T-helper 17 cell (primary cell): ENCODE measurements around the gene CDH26. TPM values are rescaled to one million over a fixed set of nuclear protein-coding genes. Genes with fewer than 3 reads are reported as not detected.
"Not testable (repeated sequence)": the region's sequence is repeated elsewhere in the genome, so short reads cannot be mapped to it uniquely, and the experiment has no call there.

Experiments used
- ATAC-seq: fragments of 150-1000 bp; cut with Tn5 transposase; 2 replicates; pipeline ENCODE4 v1.10.0; 2021; ENCODE audit warnings: mild to moderate bottlenecking, moderate library complexity
- DNase-seq, 3 donors: peaks; one replicate each; pipeline versions ENCODE4 v3.0.0 to v3.0.0-alpha.2; 2020 to 2021
- H3K9me3 ChIP-seq: one replicate; pipeline ENCODE4 v1.7.0; 2013; ENCODE audit warnings: low read length, mild to moderate bottlenecking; ENCODE audit not compliant: control insufficient read depth, poor library complexity, severe bottlenecking
- H3K27ac Mint-ChIP-seq: one replicate; pipeline ENCODE4 v1.8.0; 2022; ENCODE audit warnings: mild to moderate bottlenecking, moderate library complexity, mixed read lengths
- H3K27me3 Mint-ChIP-seq: one replicate; pipeline ENCODE4 v1.8.0; 2022; ENCODE audit warnings: mixed read lengths
- H3K36me3 Mint-ChIP-seq: one replicate; pipeline ENCODE4 v1.8.0; 2022; ENCODE audit warnings: low read depth, mixed read lengths
- H3K4me1 Mint-ChIP-seq: one replicate; pipeline ENCODE4 v1.8.0; 2022; ENCODE audit warnings: mild to moderate bottlenecking, mixed read lengths
- H3K4me3 Mint-ChIP-seq: one replicate; pipeline ENCODE4 v1.8.0; 2022; ENCODE audit warnings: mild to moderate bottlenecking, moderate library complexity, mixed read lengths
- total RNA-seq, 4 donors: library from RNA in 2 of 4; stranded (reverse) in 2 of 4; gene quantifications; one replicate each; pipeline ENCODE4 v1.2.3 and lab custom pipeline; 2022 to 2026

Gene CDH26
- total RNA-seq, 2 donors from 2014 or later: 0.37 to 1.9 TPM

DNA sequence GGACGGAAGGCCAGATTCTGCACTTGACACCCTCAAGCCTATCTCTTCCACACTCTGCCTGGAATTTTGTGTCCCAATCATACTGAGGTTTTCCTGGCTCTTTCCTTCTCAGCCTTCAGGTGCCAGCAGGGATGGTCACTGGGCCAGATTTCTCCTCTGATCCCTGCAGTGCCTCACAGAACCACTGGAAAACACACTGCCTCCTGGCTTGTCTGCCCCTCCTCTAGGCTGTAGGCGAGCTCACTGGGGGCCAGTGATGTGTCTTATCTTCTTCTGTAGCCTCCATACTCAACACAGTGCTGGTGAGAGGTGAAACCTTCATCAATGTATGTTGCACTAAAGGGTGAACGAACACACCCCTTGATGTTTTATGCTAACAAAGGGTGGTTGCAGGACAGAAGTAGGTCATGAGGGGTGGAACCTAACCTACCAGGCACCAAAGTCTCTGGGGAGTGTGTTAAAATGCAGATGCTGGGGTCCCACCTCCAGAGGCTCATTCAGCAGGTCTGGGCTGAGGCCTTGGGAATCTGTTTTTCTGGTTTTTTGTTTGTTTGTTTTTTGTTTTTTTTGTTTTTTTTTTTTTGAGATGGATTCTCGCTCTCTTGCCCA, 80.3 kb downstream of the CDH26 start:
- no peak for ATAC-seq
- no peaks in the 10 kb centered on the region for H3K9me3 ChIP-seq
- H3K4me3 Mint-ChIP-seq: no peak overlapping the region
- H3K27me3 Mint-ChIP-seq: peaks cover 4% of the 10 kb centered on the region
- no peaks in the 10 kb centered on the region for H3K4me1 Mint-ChIP-seq
- H3K36me3 Mint-ChIP-seq: no peaks in the 10 kb centered on the region
- DNase-seq: no peak
- H3K27ac Mint-ChIP-seq: no peak overlapping the region

DNA sequence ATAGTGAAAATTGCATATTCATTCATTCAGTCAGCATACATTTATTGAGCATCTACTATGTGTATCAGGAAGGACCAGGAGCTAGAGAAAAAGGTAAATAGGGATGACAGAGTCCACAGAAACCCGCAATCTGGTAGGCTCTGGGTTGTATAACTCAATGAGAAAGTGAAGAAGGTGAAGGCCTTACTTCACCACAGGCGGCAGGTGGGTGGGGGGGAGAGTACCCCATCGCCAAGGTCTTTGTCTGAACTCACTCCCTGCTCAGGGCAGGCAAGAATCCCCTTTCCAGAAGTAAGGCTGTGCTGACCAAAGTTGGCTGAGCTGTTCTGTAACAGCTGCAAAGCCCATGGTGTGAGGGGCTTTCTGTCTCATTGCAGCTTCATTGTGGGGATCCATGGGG, 81.3 kb downstream of the CDH26 start:
- Mint-ChIP-seq H3K36me3 (no peaks in the 10 kb centered on the region), H3K27ac (no peak overlapping the region), H3K4me1 (no peaks in the 10 kb centered on the region), H3K4me3 (no peak overlapping the region), H3K27me3 (peaks cover 4% of the 10 kb centered on the region)
- no peak for ATAC-seq
- DNase-seq: no peak
- H3K9me3 ChIP-seq: no peaks in the 10 kb centered on the region

DNA sequence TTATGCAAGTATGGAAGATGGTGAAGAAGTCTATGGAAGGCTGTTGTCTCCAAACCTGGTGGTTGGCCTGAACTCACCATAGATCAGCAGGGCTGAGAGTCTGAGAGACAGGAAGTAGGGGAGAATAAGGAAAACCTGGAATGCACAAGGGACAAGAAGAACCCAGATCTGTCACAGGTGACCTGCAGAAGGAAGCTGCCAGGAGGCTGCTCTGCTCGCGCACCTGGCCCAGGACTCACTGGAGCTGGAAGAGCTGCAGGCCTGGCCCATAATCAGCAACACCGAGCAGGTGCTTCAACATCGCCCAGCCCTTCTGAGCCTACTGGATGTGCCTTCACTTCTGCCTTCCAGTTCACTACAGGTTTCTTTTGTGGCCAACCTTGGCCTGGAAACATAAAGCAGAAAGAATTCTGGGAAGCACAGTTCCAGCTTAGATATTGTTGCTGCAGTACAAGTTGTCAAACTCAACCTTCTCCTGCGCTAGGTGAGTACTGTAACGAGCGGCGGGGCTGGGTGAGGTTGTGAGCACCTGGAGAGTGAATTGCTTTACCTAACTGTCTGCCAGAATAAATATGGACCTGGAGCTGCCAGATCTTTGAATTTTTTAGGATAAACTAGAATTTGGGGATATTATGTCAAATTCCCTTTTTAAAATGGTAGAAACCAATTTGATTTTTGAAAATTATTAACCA, 82.4 kb downstream of the CDH26 start:
- ATAC-seq: no peak
- Mint-ChIP-seq H3K4me3 (no peak overlapping the region), H3K4me1 (no peaks in the 10 kb centered on the region), H3K27me3 (peaks cover 4% of the 10 kb centered on the region), H3K36me3 (no peaks in the 10 kb centered on the region), H3K27ac (no peak overlapping the region)
- no peak for DNase-seq
- no peaks in the 10 kb centered on the region for H3K9me3 ChIP-seq

GRCh38 chr20:60041436-60042165, 83.4 kb downstream of the CDH26 start:
- not testable (repeated sequence) for ATAC-seq, H3K4me1 Mint-ChIP-seq, H3K4me3 Mint-ChIP-seq, H3K27ac Mint-ChIP-seq, DNase-seq, H3K9me3 ChIP-seq, H3K36me3 Mint-ChIP-seq
- peaks cover 12% of the 10 kb centered on the region for H3K27me3 Mint-ChIP-seq

- peaks cover 15% of the 10 kb centered on the region for H3K27me3 Mint-ChIP-seq
- H3K9me3 ChIP-seq: no peaks in the 10 kb centered on the region
- H3K36me3 Mint-ChIP-seq: no peaks in the 10 kb centered on the region
- H3K4me1 Mint-ChIP-seq: no peaks in the 10 kb centered on the region
- no peak overlapping the region for H3K27ac Mint-ChIP-seq
- DNase-seq (no peak), ATAC-seq (no peak)
- H3K4me3 Mint-ChIP-seq: no peak overlapping the region
Observed at GRCh38 chr20:60043435-60043834, 85.2 kb downstream of the CDH26 start.

GRCh38 chr20:60046011-60046413, 87.8 kb downstream of the CDH26 start:
- ATAC-seq: no peak
- no peak for DNase-seq
- Mint-ChIP-seq H3K4me1 (peaks cover 3% of the 10 kb centered on the region), H3K27me3 (peaks cover 17% of the 10 kb centered on the region), H3K4me3 (no peak overlapping the region), H3K27ac (peak overlapping the region; percentile 30), H3K36me3 (no peaks in the 10 kb centered on the region)
- H3K9me3 ChIP-seq: no peaks in the 10 kb centered on the region

DNA sequence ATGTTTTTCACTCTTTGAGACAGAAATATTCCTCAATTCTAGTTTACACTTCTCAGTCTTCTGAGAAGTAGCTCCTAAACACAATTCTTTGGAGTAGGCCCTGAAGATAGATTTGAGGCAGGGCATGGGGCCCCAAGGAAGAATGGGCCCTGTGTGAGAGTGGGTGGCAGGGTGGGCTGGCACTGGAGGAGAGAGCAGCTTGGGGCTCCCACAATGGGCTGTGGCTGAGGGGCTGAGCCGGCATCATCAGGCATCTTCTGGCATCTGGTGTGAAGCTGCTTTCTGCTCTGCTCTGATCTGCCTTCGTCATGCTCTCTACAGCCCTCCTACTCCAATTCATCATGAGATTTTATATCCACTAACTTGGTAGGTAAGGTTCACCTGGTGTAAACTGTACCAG, 88.2 kb downstream of the CDH26 start:
- ATAC-seq: no peak

DNA sequence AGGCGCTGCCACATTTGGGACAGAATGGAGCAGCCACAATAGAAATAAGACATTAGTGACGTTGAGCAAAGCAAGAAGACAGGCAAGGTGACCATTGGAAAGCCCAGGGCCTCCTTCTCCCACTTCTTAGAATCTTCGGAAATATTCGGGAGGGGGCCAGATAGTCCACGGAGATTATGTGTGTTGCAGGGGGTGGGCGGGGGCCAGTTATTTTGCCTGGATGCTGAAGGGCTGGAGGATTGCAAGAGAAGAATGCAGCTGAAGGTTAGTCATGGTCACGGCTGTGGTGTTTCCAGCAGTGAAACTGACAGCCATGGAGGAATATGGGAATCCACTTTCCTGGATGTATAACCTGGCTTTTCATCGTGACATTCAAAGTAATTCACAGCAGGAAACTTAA, 88.6 kb downstream of the CDH26 start:
- no peaks in the 10 kb centered on the region for H3K36me3 Mint-ChIP-seq
- H3K4me3 Mint-ChIP-seq: no peak overlapping the region
- peaks cover 5% of the 10 kb centered on the region for H3K4me1 Mint-ChIP-seq
- H3K27me3 Mint-ChIP-seq: peaks cover 17% of the 10 kb centered on the region
- ATAC-seq: no peak
- no peaks in the 10 kb centered on the region for H3K9me3 ChIP-seq
- DNase-seq: no peak
- no peak overlapping the region for H3K27ac Mint-ChIP-seq

More for the DNA sequence above, 88.2 kb downstream of the CDH26 start:
- Mint-ChIP-seq H3K36me3 (no peaks in the 10 kb centered on the region), H3K27me3 (peaks cover 17% of the 10 kb centered on the region), H3K27ac (peak overlapping the region; percentile 30), H3K4me3 (no peak overlapping the region), H3K4me1 (peaks cover 3% of the 10 kb centered on the region)
- no peak for DNase-seq
- no peaks in the 10 kb centered on the region for H3K9me3 ChIP-seq

GRCh38 chr20:60048634-60049521, 90.7 kb downstream of the CDH26 start:
- ATAC-seq: no peak
- Mint-ChIP-seq H3K27me3 (peaks cover 17% of the 10 kb centered on the region), H3K4me1 (peaks cover 9% of the 10 kb centered on the region), H3K27ac (no peak overlapping the region), H3K36me3 (no peaks in the 10 kb centered on the region), H3K4me3 (no peak overlapping the region)
- no peak for DNase-seq
- no peaks in the 10 kb centered on the region for H3K9me3 ChIP-seq

DNA sequence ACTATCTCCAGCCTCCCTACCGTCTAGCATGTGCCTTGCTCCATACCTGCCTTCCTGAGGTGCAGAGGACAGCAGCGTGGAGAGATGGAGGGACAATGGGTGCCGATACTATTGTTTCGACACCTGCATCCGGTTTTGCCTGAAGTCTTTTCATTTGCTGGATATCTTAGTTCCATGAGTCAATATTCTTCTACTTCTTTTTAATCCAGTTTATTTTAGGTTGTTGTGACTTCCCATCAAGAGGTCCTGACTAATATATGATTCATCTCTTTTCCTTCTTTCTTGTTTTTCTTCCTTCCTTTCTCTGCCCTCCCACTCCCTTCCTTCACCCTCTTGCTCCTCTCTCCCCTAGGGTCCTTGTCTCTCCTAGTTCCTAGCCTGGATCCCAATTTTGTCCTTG, 91.4 kb downstream of the CDH26 start:
- no peak overlapping the region for H3K27ac Mint-ChIP-seq

DNA sequence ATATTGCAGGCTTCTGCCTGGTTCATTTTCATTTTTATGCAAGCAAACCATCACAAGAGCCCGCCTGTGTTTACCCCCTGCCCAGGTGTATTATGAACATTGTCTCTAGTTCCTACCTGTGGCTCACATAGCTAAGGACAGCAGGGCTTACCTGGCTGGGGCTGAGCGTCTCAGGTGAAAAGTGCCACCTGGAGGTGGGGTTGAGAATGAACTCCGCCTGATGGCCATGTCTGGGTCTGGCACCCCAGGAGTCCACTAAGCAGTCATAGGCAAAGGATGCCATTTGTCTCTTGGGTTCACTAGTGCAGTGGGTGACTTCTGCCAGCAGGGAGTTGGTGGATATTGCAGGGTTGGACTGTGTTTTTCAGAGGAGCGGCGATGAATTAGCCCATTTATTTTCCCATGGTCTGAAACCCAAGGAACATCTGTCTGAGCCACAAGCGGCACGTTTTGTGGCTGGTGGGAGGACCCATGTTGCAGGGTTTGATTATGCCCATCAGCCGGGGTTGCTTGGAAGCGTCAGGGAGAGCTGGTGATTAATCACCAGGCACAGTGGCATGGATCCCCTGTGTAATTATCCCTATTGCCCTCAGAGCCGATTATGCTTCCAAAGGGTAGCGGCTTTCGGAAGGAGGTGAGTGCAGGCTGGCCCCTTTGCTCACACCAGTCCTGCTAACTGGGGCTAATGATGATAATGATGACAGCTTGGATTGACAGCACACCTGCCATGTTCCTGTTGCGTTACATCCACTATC, 92.1 kb downstream of the CDH26 start:
- Mint-ChIP-seq H3K36me3 (no peaks in the 10 kb centered on the region), H3K4me3 (no peak overlapping the region), H3K4me1 (peaks cover 13% of the 10 kb centered on the region), H3K27ac (no peak overlapping the region), H3K27me3 (peaks cover 17% of the 10 kb centered on the region)
- no peaks in the 10 kb centered on the region for H3K9me3 ChIP-seq
- DNase-seq: no peak
- ATAC-seq: no peak

More for the DNA sequence above, 91.4 kb downstream of the CDH26 start:
- no peak overlapping the region for H3K4me3 Mint-ChIP-seq
- H3K36me3 Mint-ChIP-seq: no peaks in the 10 kb centered on the region
- peaks cover 17% of the 10 kb centered on the region for H3K27me3 Mint-ChIP-seq
- ATAC-seq: no peak
- no peak for DNase-seq
- H3K9me3 ChIP-seq: no peaks in the 10 kb centered on the region
- H3K4me1 Mint-ChIP-seq: peaks cover 9% of the 10 kb centered on the region

- H3K4me3 Mint-ChIP-seq: no peak overlapping the region
- H3K9me3 ChIP-seq: no peaks in the 10 kb centered on the region
- DNase-seq: no peak
- peaks cover 7% of the 10 kb centered on the region for H3K27me3 Mint-ChIP-seq
- ATAC-seq: no peak
- peaks cover 26% of the 10 kb centered on the region for H3K4me1 Mint-ChIP-seq
- no peak overlapping the region for H3K27ac Mint-ChIP-seq
- H3K36me3 Mint-ChIP-seq: no peaks in the 10 kb centered on the region
Observed at GRCh38 chr20:60051911-60052310, 93.7 kb downstream of the CDH26 start.
